ENCODE measurements around the gene HUNK.

DNA sequence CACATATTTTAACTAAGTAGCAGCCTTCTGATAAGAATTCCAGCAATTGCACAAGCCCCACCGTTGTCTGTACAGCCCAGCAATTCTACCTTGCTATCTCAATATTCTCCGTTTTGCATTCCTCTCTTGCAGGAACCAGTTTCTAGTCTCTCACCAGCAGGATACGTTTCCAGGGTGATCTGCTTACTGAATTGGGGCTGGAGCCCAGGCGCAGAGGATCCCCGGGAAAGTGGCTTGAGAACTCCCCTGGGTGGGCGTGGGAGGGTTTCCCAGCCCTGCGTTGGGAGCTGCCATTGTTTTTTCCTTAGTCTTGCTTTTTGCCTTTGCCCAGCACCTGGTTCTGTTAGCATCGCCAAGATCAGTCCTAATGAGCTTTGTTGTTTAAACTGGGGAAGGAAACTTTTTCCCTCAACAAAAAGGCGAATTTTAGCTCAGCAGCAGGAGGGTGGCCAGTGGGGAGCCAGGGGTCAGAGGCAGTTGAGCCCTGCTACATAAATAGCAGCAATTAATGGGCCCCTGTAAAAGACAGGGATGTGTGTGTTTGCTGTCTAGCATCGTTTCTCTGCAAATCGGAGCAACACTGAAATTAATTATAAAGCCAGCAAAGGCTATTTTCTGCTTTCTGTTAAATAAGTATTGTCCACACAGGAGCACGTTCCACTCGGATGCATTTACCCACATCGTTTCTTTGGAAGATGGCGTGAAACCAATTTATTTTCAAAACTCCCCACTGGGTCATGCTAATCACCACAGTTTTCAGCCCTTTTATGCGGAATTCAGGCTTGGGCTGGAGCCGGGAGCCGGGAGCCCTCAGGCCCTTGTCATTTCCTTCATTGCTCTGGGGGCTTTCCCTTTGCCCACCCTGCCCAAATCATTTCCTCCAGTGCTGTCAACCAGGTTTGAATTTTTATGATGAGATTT lies 36.6 kb downstream of the HUNK start:
- TF ChIP-seq POLR2AphosphoS5 (IDR thresholded peaks at IDR 0.05): no peak
- TF ChIP-seq, protein P1, sequence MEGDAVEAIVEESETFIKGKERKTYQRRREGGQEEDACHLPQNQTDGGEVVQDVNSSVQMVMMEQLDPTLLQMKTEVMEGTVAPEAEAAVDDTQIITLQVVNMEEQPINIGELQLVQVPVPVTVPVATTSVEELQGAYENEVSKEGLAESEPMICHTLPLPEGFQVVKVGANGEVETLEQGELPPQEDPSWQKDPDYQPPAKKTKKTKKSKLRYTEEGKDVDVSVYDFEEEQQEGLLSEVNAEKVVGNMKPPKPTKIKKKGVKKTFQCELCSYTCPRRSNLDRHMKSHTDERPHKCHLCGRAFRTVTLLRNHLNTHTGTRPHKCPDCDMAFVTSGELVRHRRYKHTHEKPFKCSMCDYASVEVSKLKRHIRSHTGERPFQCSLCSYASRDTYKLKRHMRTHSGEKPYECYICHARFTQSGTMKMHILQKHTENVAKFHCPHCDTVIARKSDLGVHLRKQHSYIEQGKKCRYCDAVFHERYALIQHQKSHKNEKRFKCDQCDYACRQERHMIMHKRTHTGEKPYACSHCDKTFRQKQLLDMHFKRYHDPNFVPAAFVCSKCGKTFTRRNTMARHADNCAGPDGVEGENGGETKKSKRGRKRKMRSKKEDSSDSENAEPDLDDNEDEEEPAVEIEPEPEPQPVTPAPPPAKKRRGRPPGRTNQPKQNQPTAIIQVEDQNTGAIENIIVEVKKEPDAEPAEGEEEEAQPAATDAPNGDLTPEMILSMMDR (IDR thresholded peaks at IDR 0.05): no peak

All from suprapubic skin (tissue), 3 donors.